ENCODE measurements around the gene PCMTD2. TPM values are rescaled to one million over a fixed set of nuclear protein-coding genes. Genes with fewer than 3 reads are reported as not detected.

The PCMTD2 gene
- total and polyA plus RNA-seq, 2 of the 13 experiments (the other 11 are each of a cell fraction or from before 2014, with no cell fraction given): 47.0 to 76.9 TPM

GRCh38 chr20:64255361-64256281 is at the start of gene PCMTD2 (continued):
- no peak; the same call in 1 of the 2 replicates for TF ChIP-seq ZBTB26 (CRISPR knock-in tag; IDR thresholded peaks at IDR 0.05; ENCODE audit: borderline replicate concordance)
- TF ChIP-seq ATF4 (CRISPR knock-in tag; IDR thresholded peaks at IDR 0.05): no peak
- no peak for TF ChIP-seq SMC3 (IDR thresholded peaks at IDR 0.05; ENCODE audit: low read length)
- 0 out of 2 replicates have a peak, but pooled peaks have one; percentile 51 for TF ChIP-seq ZNF256 (CRISPR knock-in tag; conservative IDR thresholded peaks at IDR 0.05)
- peak; percentile 62; the same call in 1 of the 2 replicates for TF ChIP-seq KDM1A (CRISPR knock-in tag; IDR thresholded peaks at IDR 0.05)
- peak; percentile 91 for TF ChIP-seq AGO2 (optimal IDR thresholded peaks at IDR 0.05; ENCODE audit: low read depth, low read length)
- peak; percentile 79 for TF ChIP-seq DMAP1 (CRISPR knock-in tag; IDR thresholded peaks at IDR 0.05)
- TF ChIP-seq POLR2A (IDR thresholded peaks at IDR 0.05; ENCODE audit: insufficient read depth in 1 of 2, low read depth in 2 of 2, low read length in 2 of 2): peak; percentile 75 to 99; a peak in 3 of 4 replicates
- peak; percentile 90 for TF ChIP-seq MEIS1 (CRISPR knock-in tag; IDR thresholded peaks at IDR 0.05; ENCODE audit: borderline replicate concordance)
- TF ChIP-seq ZNF687 (CRISPR knock-in tag; IDR thresholded peaks at IDR 0.05): peak; percentile 96
- peak; percentile 74 for TF ChIP-seq ZNF772 (CRISPR knock-in tag; IDR thresholded peaks at IDR 0.05)
- TF ChIP-seq MIXL1 (CRISPR knock-in tag; IDR thresholded peaks at IDR 0.05): peak; percentile 8; the same call in 1 of the 2 replicates
- TF ChIP-seq ZNF501 (CRISPR knock-in tag; IDR thresholded peaks at IDR 0.05): peak; percentile 92; the same call in 1 of the 2 replicates
- peak; percentile 84; the same call in 1 of the 2 replicates for TF ChIP-seq ZNF275 (CRISPR knock-in tag; IDR thresholded peaks at IDR 0.05; ENCODE audit: borderline replicate concordance)
- peak; percentile 88; the same call in 1 of the 2 replicates for TF ChIP-seq ZNF576 (CRISPR knock-in tag; IDR thresholded peaks at IDR 0.05)
- TF ChIP-seq ZMYM4 (CRISPR knock-in tag; IDR thresholded peaks at IDR 0.05): peak; percentile 90
- TF ChIP-seq KLF6 (CRISPR knock-in tag; IDR thresholded peaks at IDR 0.05): peak; percentile 88
- TF ChIP-seq TP53 (CRISPR knock-in tag; conservative IDR thresholded peaks at IDR 0.05): peak; percentile 15; the same call in 1 of the 2 replicates
- TF ChIP-seq ZNF629 (CRISPR knock-in tag; conservative IDR thresholded peaks at IDR 0.05): no peak
- TF ChIP-seq IRX3 (CRISPR knock-in tag; IDR thresholded peaks at IDR 0.05; ENCODE audit: borderline replicate concordance, low read depth): 0 out of 2 replicates have a peak, but pooled peaks have one; percentile 38
- no peak; the same call in 1 of the 2 replicates for TF ChIP-seq GATA4 (IDR thresholded peaks at IDR 0.05; ENCODE audit: borderline replicate concordance, low read depth)
- peak; percentile 66 for TF ChIP-seq ZNF30 (CRISPR knock-in tag; IDR thresholded peaks at IDR 0.05)
